Hematopoietic multipotent progenitor cell treated with erythropoietin and hydrocortisone succinate and interleukin-3 and kit ligand, for 4 days (in vitro differentiated cells): Measurements from ENCODE around the gene IRF5.
"Not testable (repeated sequence)": the region's sequence is repeated elsewhere in the genome, so short reads cannot be mapped to it uniquely, and the experiment has no call there.

Experiments used
- DNase-seq: peaks from one replicate; pipeline ENCODE4 v3.0.0-alpha.2; 2015

Gene IRF5

DNA sequence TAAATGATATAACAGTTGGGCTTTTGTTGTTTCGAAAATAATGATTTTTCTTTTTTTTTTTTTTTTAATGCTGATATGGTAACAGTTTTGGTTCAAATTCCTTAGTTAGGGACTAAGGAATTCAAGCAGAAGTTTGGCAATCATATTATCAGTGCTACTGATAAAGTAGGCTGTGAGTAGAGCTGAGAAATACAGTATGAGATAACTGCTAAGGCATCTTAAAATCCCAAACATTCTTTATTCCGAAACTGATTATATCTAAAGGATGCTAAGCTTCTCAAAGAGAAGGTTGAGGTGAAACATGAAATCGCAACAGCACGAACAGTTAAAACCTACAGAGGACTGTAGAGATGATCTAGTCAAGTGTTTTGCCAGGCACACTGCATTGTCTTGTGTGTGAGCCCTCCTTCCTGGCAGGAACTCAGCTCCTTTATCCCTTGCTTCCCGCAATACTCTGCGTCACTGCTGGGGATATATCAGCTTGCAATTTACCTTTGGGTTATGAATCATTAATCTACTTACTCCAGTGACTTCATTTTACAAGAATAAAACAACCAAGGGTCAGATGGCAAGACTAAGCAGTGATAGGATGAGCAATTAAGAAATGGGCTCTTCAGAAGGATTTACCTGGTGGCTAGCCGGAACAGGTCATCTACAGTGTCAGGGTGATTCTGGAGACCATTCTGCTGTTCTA, 36.7 kb downstream of the IRF5 start:
- no peak for DNase-seq

DNA sequence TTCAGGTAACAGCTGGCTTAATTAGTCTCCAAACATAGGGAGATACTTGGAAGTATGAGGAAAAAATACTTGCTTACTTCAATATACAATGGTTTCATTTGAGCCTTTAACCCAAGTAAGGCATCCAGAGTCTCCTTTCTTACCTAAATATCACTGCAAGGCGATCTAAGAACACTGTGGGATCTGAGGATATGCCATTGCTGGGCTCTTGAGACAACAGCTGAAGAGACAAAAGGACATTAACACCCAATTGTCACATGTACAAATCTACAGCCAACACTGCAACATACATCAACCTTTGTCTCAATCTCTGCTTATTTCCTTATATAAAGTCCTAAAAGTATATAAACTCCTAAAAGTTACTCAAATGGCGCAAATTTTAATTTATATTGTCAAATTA, 44.4 kb downstream of the IRF5 start:
- DNase-seq, result no peak

DNA sequence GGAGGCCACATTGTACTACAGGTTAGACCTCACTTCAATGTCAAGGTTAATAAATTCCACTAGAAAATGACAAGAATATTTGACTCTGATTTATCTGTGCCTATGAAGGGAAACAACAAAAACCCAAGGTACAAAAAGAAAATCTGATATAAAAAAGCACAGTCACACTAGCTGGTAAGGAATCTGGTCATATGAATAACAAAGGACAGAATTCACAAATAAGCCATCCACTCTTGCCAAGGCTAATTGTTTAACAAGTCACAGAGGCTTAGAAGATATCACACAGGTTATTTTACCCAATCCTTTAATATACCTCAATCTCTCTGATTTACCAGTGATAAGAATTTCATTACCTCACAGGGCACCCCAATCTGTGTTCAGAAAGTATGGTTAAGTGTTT, 47.9 kb downstream of the IRF5 start:
- no peak for DNase-seq

DNA sequence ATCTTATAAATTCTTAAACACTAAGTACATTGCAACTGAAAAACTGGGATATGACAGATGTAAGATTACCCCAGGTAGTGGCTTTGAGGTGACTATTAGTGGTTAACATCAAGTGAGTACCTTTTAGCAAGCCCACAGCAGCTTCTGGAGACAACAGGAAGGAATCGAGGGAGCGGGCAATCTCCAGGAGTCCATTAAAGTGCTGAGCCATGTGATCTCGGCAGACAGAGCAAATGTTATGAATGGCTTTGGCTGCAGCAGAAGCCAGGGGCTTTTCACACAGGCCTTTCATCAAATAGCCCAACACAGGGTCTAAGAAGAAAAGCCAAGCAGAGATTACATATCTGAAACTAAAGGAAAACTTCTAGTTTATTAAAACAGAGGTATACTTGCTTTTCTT, 48.9 kb downstream of the IRF5 start:
- DNase-seq, result no peak

DNA sequence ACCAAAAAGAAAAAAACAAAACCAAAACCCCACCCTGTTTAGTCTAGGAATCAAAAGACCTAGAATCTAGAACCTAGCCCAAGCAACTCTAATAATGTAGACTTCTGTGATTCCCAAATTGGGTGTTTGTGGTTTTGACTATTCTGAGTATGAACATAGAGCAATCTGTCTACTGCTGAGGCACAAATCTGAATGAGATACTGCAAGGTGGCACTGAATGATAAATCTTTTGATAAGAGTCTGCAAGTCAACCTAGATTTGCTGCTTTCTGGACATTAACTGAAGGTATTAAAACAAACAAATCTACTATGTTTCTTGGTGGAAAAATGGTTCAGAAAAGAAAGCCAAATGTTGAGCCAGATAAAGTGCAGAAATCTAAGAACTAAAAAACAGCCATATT, 50.6 kb downstream of the IRF5 start:
- DNase-seq, result peak; percentile 23

DNA sequence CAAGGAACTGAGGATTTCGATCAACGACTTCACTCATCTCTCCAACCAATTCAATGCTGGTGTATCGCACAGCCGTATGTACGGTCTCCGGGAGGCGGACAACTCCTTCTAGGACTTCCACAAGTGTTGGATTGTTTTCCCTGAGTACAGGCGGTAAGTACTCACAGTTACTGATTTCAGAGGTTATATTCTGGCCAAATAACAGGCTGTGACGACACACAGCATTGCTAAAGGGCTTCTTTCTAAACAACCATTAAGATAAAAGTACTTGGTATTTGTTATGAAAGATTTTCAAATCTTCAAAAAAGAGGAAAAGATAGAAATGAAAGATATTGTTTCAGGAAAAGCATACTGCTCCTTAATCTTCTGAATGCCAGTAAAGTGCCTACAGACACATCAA, 52.2 kb downstream of the IRF5 start:
- no peak for DNase-seq

DNA sequence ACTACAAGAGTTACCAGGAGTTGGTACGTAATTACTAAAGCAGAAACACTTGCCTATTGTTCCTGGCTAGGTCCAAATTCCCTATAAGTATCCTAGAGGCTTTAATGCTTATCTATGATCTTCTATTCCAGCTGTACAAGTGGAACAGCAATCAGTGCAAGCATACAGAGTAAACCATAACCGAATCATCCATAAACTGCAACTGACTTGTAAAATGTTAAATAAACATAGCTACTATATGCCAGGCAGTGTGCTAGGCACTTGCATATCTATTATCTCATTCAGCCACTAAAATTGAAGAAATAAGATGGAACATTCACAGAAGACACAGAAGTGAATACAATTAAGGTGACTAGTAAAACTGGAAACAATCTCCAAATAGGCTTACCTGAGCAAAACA, 55.7 kb downstream of the IRF5 start:
- DNase-seq, result no peak

DNA sequence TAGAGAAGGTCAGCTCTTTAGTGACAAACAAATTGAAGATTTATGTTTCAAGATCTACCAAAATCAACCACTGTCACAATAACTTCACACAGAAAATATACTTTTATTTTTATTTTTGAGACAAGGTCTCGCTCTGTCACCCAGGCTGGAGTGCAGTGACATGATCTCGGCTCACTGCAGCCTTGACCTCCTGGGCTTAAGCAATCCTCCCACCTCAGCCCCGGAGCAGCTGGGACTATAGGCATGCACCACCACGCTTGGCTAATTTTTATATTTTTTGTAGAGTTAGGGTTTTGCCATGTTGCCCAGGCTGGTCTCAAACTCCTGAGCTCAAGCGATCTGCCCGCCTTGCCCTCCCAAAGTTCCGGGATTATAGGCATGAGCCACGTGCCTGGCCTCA, 56.8 kb downstream of the IRF5 start:
- not testable (repeated sequence) for DNase-seq

DNA sequence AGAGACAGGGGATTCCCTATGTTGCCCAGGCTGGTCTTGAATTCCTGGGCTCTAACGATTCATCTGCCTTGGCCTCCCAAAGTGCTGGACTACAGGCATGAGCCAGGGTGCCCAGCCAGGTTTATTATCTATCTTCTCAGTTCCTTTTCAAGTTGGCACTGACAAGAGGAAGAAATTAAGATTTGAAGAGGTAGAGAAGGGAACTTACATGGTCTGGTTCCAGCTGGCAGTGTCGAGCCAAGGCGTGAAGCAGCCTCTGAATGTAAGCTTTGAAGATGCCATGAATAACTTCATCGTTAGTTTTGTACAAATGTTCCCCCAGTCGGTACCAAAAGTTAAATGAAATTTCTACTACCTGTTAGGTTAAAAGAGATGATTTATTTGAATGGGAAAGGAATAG, 59.5 kb downstream of the IRF5 start:
- DNase-seq, result no peak
